Liver (tissue), 9 donors: ENCODE data around the gene CTTNBP2. TPM values are rescaled to one million over a fixed set of nuclear protein-coding genes. Genes with fewer than 3 reads are reported as not detected.

Experiments used
- DNase-seq: peaks from one replicate; pipeline ENCODE4 v3.0.0-alpha.2; 2017; ENCODE audit warnings: low spot score
- H3K27ac ChIP-seq, 2 donors: one replicate each; pipeline ENCODE4 v1.7.0; 2013; ENCODE audit warnings: inconsistent platforms in 2 of 2, low read length in 2 of 2, control low read depth in 1 of 2, low read depth in 1 of 2, mild to moderate bottlenecking in 1 of 2
- H3K27me3 ChIP-seq, 4 donors: one replicate each; pipeline versions ENCODE4 v1.6.1 to v1.7.0; 2013; ENCODE audit warnings: low read length in 3 of 4, inconsistent platforms in 1 of 4, mild to moderate bottlenecking in 1 of 4, moderate library complexity in 1 of 4; ENCODE audit not compliant: control insufficient read depth in 4 of 4, insufficient read depth in 4 of 4
- H3K36me3 ChIP-seq, 4 donors: one replicate each; pipeline versions ENCODE4 v1.6.1 to v1.7.0; 2013; ENCODE audit warnings: low read length in 3 of 4, mild to moderate bottlenecking in 3 of 4, low read depth in 1 of 4, moderate library complexity in 1 of 4; ENCODE audit not compliant: control insufficient read depth in 4 of 4, insufficient read depth in 3 of 4
- H3K4me1 ChIP-seq, 4 donors: one replicate each; pipeline versions ENCODE4 v1.6.1 to v1.7.0; 2013; ENCODE audit warnings: low read length in 3 of 4, mild to moderate bottlenecking in 3 of 4, moderate library complexity in 1 of 4; ENCODE audit not compliant: control insufficient read depth in 4 of 4, insufficient read depth in 4 of 4
- H3K4me3 ChIP-seq, 3 donors: one replicate each; pipeline versions ENCODE4 v1.6.1 to v1.7.0; 2013; ENCODE audit warnings: low read length in 3 of 3, control low read depth in 1 of 3, low read depth in 1 of 3, mild to moderate bottlenecking in 1 of 3
- H3K9ac ChIP-seq, 2 donors: one replicate each; pipeline ENCODE4 v1.7.0; 2013; ENCODE audit warnings: low read length in 2 of 2, mild to moderate bottlenecking in 2 of 2, moderate library complexity in 2 of 2, control low read depth in 1 of 2, low read depth in 1 of 2
- H3K9me3 ChIP-seq, 4 donors: one replicate each; pipeline versions ENCODE4 v1.6.1 to v1.7.0; 2013; ENCODE audit warnings: low read length in 3 of 4; ENCODE audit not compliant: control insufficient read depth in 4 of 4
- ATF3 ChIP-seq: IDR thresholded peaks from 2 replicates; pipeline ENCODE4 v1.6.1; 2016; ENCODE audit warnings: antibody characterized with exemption
- CTCF ChIP-seq: fragments of 150-350 bp; IDR thresholded peaks from 2 replicates; pipeline ENCODE4 v1.5.1; 2017; ENCODE audit warnings: improper control_type of control experiment, low read depth, low read length; ENCODE audit not compliant: missing input control
- EGR1 ChIP-seq, 2 donors: IDR thresholded peaks; 2 replicates each; pipeline ENCODE4 v1.6.1; 2016 to 2018; ENCODE audit warnings: antibody characterized with exemption in 2 of 2, low read depth in 2 of 2
- FOXA1 ChIP-seq: IDR thresholded peaks from 2 replicates; pipeline ENCODE4 v1.6.1; 2016; ENCODE audit warnings: antibody characterized with exemption
- FOXA2 ChIP-seq: IDR thresholded peaks from 2 replicates; pipeline ENCODE4 v1.6.1; 2016; ENCODE audit warnings: antibody characterized with exemption
- GABPA ChIP-seq, 2 donors: IDR thresholded peaks in 1 of 2; conservative IDR thresholded peaks in 1 of 2; 2 replicates each; pipeline ENCODE4 v1.6.1; 2016; ENCODE audit warnings: antibody characterized with exemption in 2 of 2, mild to moderate bottlenecking in 1 of 2, moderate library complexity in 1 of 2
- HNF4A ChIP-seq, 2 donors: conservative IDR thresholded peaks; 2 replicates each; pipeline ENCODE4 v1.6.1; 2016; ENCODE audit warnings: antibody characterized with exemption in 2 of 2, mild to moderate bottlenecking in 2 of 2
- HNF4G ChIP-seq: IDR thresholded peaks from 2 replicates; pipeline ENCODE4 v1.6.1; 2016; ENCODE audit warnings: antibody characterized with exemption
- JUND ChIP-seq, 2 donors: IDR thresholded peaks; 2 replicates each; pipeline ENCODE4 v1.6.1; 2016; ENCODE audit warnings: antibody characterized with exemption in 2 of 2
- MAX ChIP-seq: IDR thresholded peaks from 2 replicates; pipeline ENCODE4 v1.6.1; 2016; ENCODE audit warnings: antibody characterized with exemption
- NR2F2 ChIP-seq: IDR thresholded peaks from 2 replicates; pipeline ENCODE4 v1.6.1; 2016; ENCODE audit warnings: antibody characterized with exemption
- RAD21 ChIP-seq, 2 donors: IDR thresholded peaks; 2 replicates each; pipeline ENCODE4 v1.6.1; 2016; ENCODE audit warnings: antibody characterized with exemption in 2 of 2, mild to moderate bottlenecking in 2 of 2
- REST ChIP-seq: IDR thresholded peaks from 2 replicates; pipeline ENCODE4 v1.6.1; 2016; ENCODE audit warnings: antibody characterized with exemption, mild to moderate bottlenecking
- RXRA ChIP-seq, 2 donors: IDR thresholded peaks; 2 replicates each; pipeline ENCODE4 v1.6.1; 2017 to 2018; ENCODE audit warnings: antibody characterized with exemption in 2 of 2, mild to moderate bottlenecking in 1 of 2
- SP1 ChIP-seq: IDR thresholded peaks from 2 replicates; pipeline ENCODE4 v1.6.1; 2018; ENCODE audit warnings: antibody characterized with exemption, mild to moderate bottlenecking
- TAF1 ChIP-seq: conservative IDR thresholded peaks from 2 replicates; pipeline ENCODE4 v1.6.1; 2016; ENCODE audit warnings: antibody characterized with exemption, mild to moderate bottlenecking
- YY1 ChIP-seq: IDR thresholded peaks from 2 replicates; pipeline ENCODE4 v1.6.1; 2016; ENCODE audit warnings: antibody characterized with exemption, mild to moderate bottlenecking
- ZBTB33 ChIP-seq: IDR thresholded peaks from 2 replicates; pipeline ENCODE4 v1.6.1; 2016; ENCODE audit warnings: antibody characterized with exemption
- WGBS: extraction: QIAGEN DNeasy Blood & Tissue Kit; methylation state at CpG from one replicate; pipeline ENCODE4 v1.1.7; 2013; 5-methylcytosine and 5-hydroxymethylcytosine counted together
- polyA plus RNA-seq, 2 donors: library from polyadenylated mRNA; stranded (reverse) in 1 of 2; unstranded in 1 of 2; fragments of 200-250 nt in 1 of 2; fragments of >200 nt in 1 of 2; fragmentation: Nextera tagmentation in 1 of 2; extraction: Ambion mirVana in 1 of 2; gene quantifications; one replicate each; pipeline versions ENCODE4 v1.2.1 to v1.2.3, GENCODE V29; 2013 to 2015
- total RNA-seq, 2 donors: library from RNA; depleted of rRNA; stranded (reverse); fragments of >200 nt; gene quantifications; one replicate each; pipeline ENCODE4 v1.2.3, GENCODE V29; 2014
- donor health status: healthy.
- donor health status: healthy.
- donor health status: healthy.
- donor health status: healthy.
- donor health status: healthy.

CTTNBP2 gene
- total and polyA plus RNA-seq, 4 donors: 1.2 to 1.7 (median 1.5) TPM

- Histone ChIP-seq H3K4me1 (no peaks in the 10 kb centered on the region), H3K9ac (no peak overlapping the region), H3K27me3 (no peaks in the 10 kb centered on the region), H3K4me3 (no peak overlapping the region), H3K9me3 (peaks cover 0 to 6% (median 3%) of the 10 kb centered on the region in 4 donors), H3K36me3 (no peaks in the 10 kb centered on the region), H3K27ac (no peak overlapping the region)
- TF ChIP-seq YY1: no peak
- no peak for TF ChIP-seq JUND (IDR thresholded peaks at IDR 0.05)
- TF ChIP-seq SP1: no peak
- no peak for TF ChIP-seq MAX
- no peak for TF ChIP-seq FOXA1
- TF ChIP-seq FOXA2: no peak
- no peak for TF ChIP-seq EGR1 (IDR thresholded peaks at IDR 0.05; ENCODE audit: low read depth in 2 of 2)
- TF ChIP-seq REST: no peak
- no peak for TF ChIP-seq HNF4G
- no peak for TF ChIP-seq RAD21 (IDR thresholded peaks at IDR 0.05)
- no peak for TF ChIP-seq ZBTB33
- TF ChIP-seq HNF4A (conservative IDR thresholded peaks at IDR 0.05): no peak
- no peak for TF ChIP-seq CTCF
- no peak for TF ChIP-seq RXRA (IDR thresholded peaks at IDR 0.05)
- no peak for TF ChIP-seq NR2F2
- TF ChIP-seq GABPA (IDR thresholded peaks at IDR 0.05 in 1 of 2, conservative IDR thresholded peaks at IDR 0.05 in 1 of 2): no peak
- TF ChIP-seq ATF3: no peak
- no peak for TF ChIP-seq TAF1
- DNase-seq: no peak
- WGBS: 96% methylated on average over 1 of the region's 1 CpG
These were observed 20.8 kb upstream of the CTTNBP2 start for GRCh38 chr7:117894037-117894436.

GRCh38 chr7:117892821-117893220, 19.6 kb upstream of the CTTNBP2 start:
- H3K27ac ChIP-seq: no peak overlapping the region
- H3K36me3 ChIP-seq: no peaks in the 10 kb centered on the region
- TF ChIP-seq CTCF: no peak
- TF ChIP-seq MAX: no peak
- no peak for TF ChIP-seq YY1
- peaks cover 0 to 6% (median 3%) of the 10 kb centered on the region in 4 donors for H3K9me3 ChIP-seq
- DNase-seq: no peak
- no peaks in the 10 kb centered on the region for H3K27me3 ChIP-seq
- no peaks in the 10 kb centered on the region for H3K4me1 ChIP-seq
- no peak overlapping the region for H3K4me3 ChIP-seq
- WGBS: 94% methylated on average over 2 of the region's 2 CpGs
- no peak overlapping the region for H3K9ac ChIP-seq
